Activated CD4-positive, alpha-beta T cell treated with anti-CD3 and anti-CD28 coated beads for 1 hour (primary cell): ENCODE results near the gene FOXJ3.

ENCODE experiments used
- DNase-seq: peaks from one replicate; pipeline ENCODE4 v3.0.0-alpha.2; 2020

FOXJ3 gene

GRCh38 chr1:42163536-42164503 is 171.2 kb downstream of the FOXJ3 start:
- DNase-seq, result no peak

GRCh38 chr1:42163114-42163513 is 171.9 kb downstream of the FOXJ3 start:
- no peak for DNase-seq

GRCh38 chr1:42162181-42162580 is 172.9 kb downstream of the FOXJ3 start:
- no peak for DNase-seq

DNA sequence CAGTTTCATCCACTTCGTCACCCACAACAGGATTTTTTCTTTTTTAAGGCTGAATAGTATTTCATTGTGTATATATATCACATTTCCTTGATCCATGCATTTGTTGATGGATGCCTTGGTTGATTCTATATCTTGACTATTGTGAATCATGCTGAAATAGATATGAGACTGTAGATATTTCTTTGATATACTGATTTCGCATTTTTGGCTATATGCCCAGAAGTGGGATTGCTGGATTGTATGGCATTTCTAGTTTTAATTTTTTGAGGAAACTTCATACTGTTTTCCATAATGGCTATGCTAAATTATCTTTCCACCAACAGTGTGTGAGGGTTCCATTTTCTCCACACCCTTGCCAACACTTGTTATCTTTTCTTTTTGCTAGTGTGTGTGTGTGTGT is 176.8 kb downstream of the FOXJ3 start:
- no peak for DNase-seq

GRCh38 chr1:42157667-42158066 is 177.4 kb downstream of the FOXJ3 start:
- DNase-seq, result no peak

- no peak for DNase-seq
These were observed 179.7 kb downstream of the FOXJ3 start for GRCh38 chr1:42155362-42155761.

DNA sequence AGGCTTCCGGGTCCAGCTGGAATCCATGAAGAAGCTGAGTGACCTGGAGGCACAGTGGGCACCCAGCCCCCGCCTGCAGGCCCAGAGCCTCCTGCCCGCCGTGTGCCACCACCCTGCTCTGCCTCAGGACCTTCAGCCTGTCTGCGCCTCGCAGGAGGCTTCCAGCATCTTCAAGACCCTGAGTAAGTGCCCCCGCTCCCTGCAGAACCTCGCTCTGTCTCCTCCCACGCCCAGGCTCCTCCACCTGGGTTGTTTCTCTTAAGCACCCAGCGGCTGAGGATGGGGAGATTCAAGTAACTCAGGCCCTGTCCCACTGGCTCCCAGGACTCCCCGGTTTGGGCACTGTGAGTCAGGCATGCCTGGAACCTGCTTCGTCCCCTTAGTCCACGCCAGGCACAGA is 180.3 kb downstream of the FOXJ3 start:
- DNase-seq, result no peak

GRCh38 chr1:42153624-42154023 is 181.4 kb downstream of the FOXJ3 start:
- DNase-seq, result no peak

- no peak for DNase-seq
These were observed 182.0 kb downstream of the FOXJ3 start, which contains the start of gene GUCA2B for GRCh38 chr1:42152907-42153600. TSS of gene GUCA2B (plus strand) at chr1:42153410. CDS start at chr1:42153451, 41 bp downstream.

- DNase-seq, result no peak
These were observed 182.9 kb downstream of the FOXJ3 start for GRCh38 chr1:42152119-42152518.

GRCh38 chr1:42150651-42151050 is 184.4 kb downstream of the FOXJ3 start:
- DNase-seq, result no peak

DNA sequence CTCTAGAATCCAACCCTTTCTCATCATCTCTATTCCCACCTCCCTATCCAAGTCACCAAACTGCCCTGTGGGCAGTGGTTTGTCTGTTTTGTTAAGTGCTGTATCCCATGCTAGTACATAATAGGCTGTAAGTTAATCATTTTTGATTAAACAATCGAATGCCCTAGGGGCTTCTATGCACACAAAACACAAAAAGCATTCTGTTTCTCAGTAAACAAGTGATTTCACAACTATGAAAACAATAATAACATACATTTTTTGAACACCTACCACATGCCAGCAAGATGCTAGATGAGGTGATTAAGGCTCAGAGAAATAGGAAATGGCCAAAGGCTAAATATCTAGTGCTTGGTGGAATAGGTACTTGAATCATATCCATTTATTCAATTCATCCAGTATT is 186.9 kb downstream of the FOXJ3 start:
- no peak for DNase-seq

DNA sequence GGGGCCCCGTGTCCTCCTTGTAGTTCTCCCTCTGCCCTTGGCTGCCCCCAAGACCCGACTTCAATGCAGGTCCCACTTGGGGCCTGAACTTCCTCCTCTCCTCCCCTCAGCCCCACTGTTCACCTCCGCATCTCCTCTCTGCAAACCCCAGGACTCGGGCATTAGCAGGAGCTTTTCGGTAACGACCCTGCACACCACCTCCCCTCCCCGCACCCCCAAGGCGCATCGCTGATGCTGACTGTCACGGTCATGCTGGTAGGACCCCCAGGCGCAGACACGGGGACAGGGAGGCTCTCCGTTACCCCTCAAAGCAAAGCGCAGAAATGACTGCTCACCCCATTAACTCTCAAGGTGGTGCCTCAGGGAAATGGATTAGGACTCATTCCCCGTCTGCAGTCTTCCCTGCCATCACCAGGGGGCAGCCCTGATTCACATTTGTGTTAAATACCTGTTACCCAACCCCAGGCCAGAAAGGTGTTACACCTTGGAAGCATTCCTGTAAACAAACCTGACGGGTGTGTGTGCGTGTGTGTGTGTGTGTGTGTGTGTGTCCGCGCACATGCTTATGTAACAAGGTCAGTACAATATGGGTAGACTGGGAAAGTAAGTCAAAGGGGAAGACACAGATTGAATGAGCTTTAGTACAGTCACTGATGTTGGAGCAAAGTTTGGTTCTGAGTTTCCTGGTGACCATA is 188.3 kb downstream of the FOXJ3 start:
- DNase-seq, result peak; percentile 41

GRCh38 chr1:42145764-42146625 is 189.0 kb downstream of the FOXJ3 start:
- DNase-seq, result no peak

GRCh38 chr1:42145389-42145716 is 189.7 kb downstream of the FOXJ3 start:
- no peak for DNase-seq

- DNase-seq, result no peak
These were observed 190.2 kb downstream of the FOXJ3 start for GRCh38 chr1:42144711-42145388.

DNA sequence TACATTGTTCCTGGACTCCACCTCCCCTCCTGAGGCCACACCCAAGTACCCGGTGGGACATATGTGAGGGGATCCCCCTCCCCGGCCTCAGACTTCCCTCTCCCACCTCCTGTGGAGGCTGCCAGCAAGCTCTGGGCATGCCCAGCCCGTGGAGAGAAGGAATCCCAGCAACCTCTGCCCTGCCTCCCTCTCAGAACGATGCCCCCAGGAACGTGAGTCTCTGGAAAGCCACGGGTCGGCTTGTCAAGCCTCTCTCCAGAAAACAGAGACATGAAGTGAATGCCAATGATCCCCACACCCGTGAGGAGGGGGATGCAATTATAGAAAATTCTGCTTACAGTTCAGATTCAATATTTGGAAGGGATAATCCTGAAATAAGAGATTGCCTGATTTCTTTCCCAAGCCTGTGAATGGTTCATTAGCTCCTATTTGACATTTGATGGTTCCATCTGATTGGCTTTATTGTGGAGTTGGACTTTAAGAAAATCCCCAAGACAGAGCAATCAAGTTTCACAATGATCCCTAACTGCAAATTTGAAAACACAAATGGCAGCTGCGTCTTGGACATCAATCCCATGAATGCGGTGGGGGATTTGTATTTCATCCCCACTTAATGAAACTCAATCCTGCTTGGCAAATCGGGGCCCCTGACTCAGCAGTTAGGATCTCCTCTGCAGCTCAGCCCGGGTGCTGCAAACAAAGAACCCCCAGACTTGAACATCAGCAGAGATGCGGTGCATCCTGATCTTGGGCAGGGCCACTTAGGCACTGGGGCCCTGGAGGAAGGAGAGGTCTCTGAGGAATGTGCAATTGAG is 190.9 kb downstream of the FOXJ3 start:
- DNase-seq, result no peak

- no peak for DNase-seq
These were observed 191.9 kb downstream of the FOXJ3 start for GRCh38 chr1:42142894-42143675.

- DNase-seq, result no peak
These were observed 193.1 kb downstream of the FOXJ3 start for GRCh38 chr1:42141978-42142377.

GRCh38 chr1:42140191-42140590 is 194.8 kb downstream of the FOXJ3 start:
- DNase-seq, result no peak
